Chondrocyte (in vitro differentiated cells): ENCODE results near the gene DDR1. TPM values are rescaled to one million over a fixed set of nuclear protein-coding genes. Genes with fewer than 3 reads are reported as not detected.
A peak's percentile ranks its signal among the peaks of the same experiment; 100 is the strongest.
"Not testable (repeated sequence)": the region's sequence is repeated elsewhere in the genome, so short reads cannot be mapped to it uniquely, and the experiment has no call there.

ENCODE experiments used
- DNase-seq: peaks from one replicate; pipeline ENCODE4 v3.0.0; 2021; ENCODE audit warnings: mixed read lengths, low spot score
- H3K27ac Mint-ChIP-seq: one replicate; pipeline ENCODE4 v1.8.0; 2021; ENCODE audit warnings: mild to moderate bottlenecking, moderate library complexity, mixed read lengths; ENCODE audit not compliant: unreplicated experiment
- H3K27me3 Mint-ChIP-seq: 2 replicates; pipeline ENCODE4 v1.8.0; 2021; ENCODE audit warnings: low read depth, mixed read lengths
- H3K36me3 Mint-ChIP-seq: 2 replicates; pipeline ENCODE4 v1.8.0; 2021; ENCODE audit warnings: low read depth, mixed read lengths
- H3K4me1 Mint-ChIP-seq: 2 replicates; pipeline ENCODE4 v1.8.0; 2021; ENCODE audit warnings: low read depth, mild to moderate bottlenecking, mixed read lengths
- H3K4me3 Mint-ChIP-seq: one replicate; pipeline ENCODE4 v1.8.0; 2021; ENCODE audit warnings: mild to moderate bottlenecking, moderate library complexity, mixed read lengths; ENCODE audit not compliant: unreplicated experiment
- H3K9me3 Mint-ChIP-seq: 2 replicates; pipeline ENCODE4 v1.8.0; 2021; ENCODE audit warnings: low read depth, mixed read lengths
- CTCF ChIP-seq: fragments of 200-600 bp; sonication (generic); IDR thresholded peaks from 2 replicates; pipeline ENCODE4 v1.5.0; 2021; ENCODE audit warnings: antibody characterized with exemption, mild to moderate bottlenecking, moderate library complexity
- total RNA-seq: library from RNA; stranded (reverse); gene quantifications from 3 replicates; pipeline ENCODE4 v1.2.1, GENCODE V29; 2021

DDR1 gene
- total RNA-seq, 1 donor from 2014 or later: 112 TPM

DNA sequence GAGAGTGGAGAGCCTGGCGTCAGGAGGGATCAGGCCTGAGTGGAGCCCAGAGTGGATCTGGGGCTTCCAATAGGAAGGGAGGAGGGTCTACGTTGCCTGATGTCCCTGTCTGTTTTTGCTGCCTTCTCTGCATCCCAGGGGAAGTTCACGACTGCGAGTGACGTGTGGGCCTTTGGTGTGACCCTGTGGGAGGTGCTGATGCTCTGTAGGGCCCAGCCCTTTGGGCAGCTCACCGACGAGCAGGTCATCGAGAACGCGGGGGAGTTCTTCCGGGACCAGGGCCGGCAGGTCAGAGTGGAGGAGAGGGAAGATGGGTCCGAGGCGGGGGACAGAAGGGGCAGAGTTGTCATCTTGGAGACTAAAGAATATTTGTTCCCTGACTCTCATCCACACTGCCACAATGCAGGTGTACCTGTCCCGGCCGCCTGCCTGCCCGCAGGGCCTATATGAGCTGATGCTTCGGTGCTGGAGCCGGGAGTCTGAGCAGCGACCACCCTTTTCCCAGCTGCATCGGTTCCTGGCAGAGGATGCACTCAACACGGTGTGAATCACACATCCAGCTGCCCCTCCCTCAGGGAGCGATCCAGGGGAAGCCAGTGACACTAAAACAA, 14.5 kb downstream of the DDR1 start:
- H3K27me3 Mint-ChIP-seq: no peaks in the 10 kb centered on the region
- H3K4me3 Mint-ChIP-seq: no peak overlapping the region
- no peak for DNase-seq
- TF ChIP-seq CTCF: no peak
- H3K4me1 Mint-ChIP-seq: no peaks in the 10 kb centered on the region
- peaks cover 40% of the 10 kb centered on the region for H3K36me3 Mint-ChIP-seq
- H3K9me3 Mint-ChIP-seq: no peaks in the 10 kb centered on the region
- no peak overlapping the region for H3K27ac Mint-ChIP-seq

DNA sequence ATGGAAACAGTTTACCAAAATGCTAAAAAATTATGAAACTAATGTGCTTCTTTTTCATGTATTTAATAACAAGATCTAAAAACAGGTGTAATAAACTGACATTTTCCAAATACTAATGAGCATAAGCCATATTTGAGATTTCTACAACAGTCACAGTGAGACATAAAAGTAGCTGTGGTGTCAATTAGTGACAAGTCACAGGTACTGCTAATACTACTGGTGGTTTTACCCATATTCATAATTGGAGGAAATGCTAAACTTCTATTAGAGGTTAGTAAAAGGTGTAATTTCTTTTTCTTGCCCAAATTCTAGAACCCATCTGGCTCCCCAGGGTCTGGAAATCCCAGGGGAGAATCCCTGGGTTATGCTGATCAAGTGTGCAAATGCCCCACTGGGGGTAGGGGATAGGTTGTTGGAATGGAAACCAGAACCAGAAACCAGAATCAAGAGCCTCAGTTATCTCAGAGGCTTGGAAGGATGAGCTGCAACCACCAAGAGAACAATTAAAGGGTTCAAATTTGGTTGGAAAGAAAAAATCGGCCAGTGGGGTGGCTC, 16.6 kb downstream of the DDR1 start:
- Mint-ChIP-seq H3K27ac (no peak overlapping the region), H3K4me3 (no peak overlapping the region), H3K36me3 (peaks cover 24% of the 10 kb centered on the region), H3K4me1 (no peaks in the 10 kb centered on the region), H3K27me3 (no peaks in the 10 kb centered on the region), H3K9me3 (no peaks in the 10 kb centered on the region)
- DNase-seq: no peak
- no peak for TF ChIP-seq CTCF

- H3K36me3 Mint-ChIP-seq: peaks cover 21% of the 10 kb centered on the region
- TF ChIP-seq CTCF: no peak
- H3K27me3 Mint-ChIP-seq: no peaks in the 10 kb centered on the region
- no peak overlapping the region for H3K4me3 Mint-ChIP-seq
- no peak overlapping the region for H3K27ac Mint-ChIP-seq
- H3K4me1 Mint-ChIP-seq: no peaks in the 10 kb centered on the region
- DNase-seq: no peak
- H3K9me3 Mint-ChIP-seq: no peaks in the 10 kb centered on the region
Measured at GRCh38 chr6:30901436-30901835, 17.1 kb downstream of the DDR1 start.

DNA sequence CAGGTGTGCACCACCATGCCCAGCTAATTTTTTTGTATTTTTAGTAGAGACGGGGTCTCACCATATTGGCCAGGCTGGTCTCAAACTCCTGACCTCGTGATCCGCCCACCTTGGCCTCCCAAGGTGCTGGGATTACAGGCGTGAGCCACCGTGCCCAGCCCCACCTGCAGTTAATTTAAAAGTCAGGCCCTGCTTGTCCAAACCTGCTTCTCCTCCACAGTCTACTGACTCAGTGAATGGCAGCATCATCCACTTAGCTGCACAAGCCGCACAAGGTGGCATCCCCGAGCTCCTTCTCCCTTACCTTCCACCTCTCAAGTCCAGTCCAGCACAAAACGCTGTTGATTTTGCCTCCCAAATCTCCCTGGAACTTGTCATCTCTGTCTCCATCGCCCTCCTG, 17.9 kb downstream of the DDR1 start:
- not testable (repeated sequence) for H3K4me3 Mint-ChIP-seq, H3K9me3 Mint-ChIP-seq, DNase-seq, H3K27ac Mint-ChIP-seq, H3K27me3 Mint-ChIP-seq, H3K4me1 Mint-ChIP-seq
- H3K36me3 Mint-ChIP-seq: peaks cover 17% of the 10 kb centered on the region

DNA sequence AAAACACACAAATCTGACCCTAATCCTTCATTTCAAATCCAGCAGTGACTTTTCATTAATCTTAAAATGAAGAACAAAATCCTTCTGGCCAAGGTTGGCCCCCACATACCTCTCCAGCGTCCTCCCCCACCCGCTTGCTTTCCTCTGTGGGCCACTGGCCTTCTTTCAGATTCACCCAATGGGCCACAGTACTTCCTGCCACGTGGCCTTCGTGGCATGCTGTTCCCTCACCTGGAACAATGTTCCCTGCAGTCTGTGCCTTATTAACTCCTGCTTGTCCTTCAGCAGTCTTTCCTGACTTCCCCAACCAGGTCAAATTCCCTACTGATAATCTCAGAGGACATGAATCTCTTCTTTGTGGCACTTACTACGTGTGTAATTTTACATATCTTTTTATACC, 18.4 kb downstream of the DDR1 start:
- Mint-ChIP-seq H3K36me3 (peaks cover 17% of the 10 kb centered on the region), H3K4me3 (no peak overlapping the region), H3K27ac (no peak overlapping the region), H3K9me3 (no peaks in the 10 kb centered on the region), H3K4me1 (peaks cover 3% of the 10 kb centered on the region), H3K27me3 (no peaks in the 10 kb centered on the region)
- TF ChIP-seq CTCF: no peak
- no peak for DNase-seq

GRCh38 chr6:30903236-30903635, 18.9 kb downstream of the DDR1 start:
- Mint-ChIP-seq H3K27ac (no peak overlapping the region), H3K36me3 (peaks cover 14% of the 10 kb centered on the region), H3K9me3 (no peaks in the 10 kb centered on the region), H3K27me3 (no peaks in the 10 kb centered on the region), H3K4me3 (no peak overlapping the region), H3K4me1 (peaks cover 8% of the 10 kb centered on the region)
- TF ChIP-seq CTCF: no peak
- no peak for DNase-seq

- peak overlapping the region; percentile 95 for H3K27ac Mint-ChIP-seq
- H3K9me3 Mint-ChIP-seq, DNase-seq, H3K27me3 Mint-ChIP-seq: not testable (repeated sequence)
- peak overlapping the region; percentile 99 for H3K4me3 Mint-ChIP-seq
- H3K4me1 Mint-ChIP-seq: peaks cover 20% of the 10 kb centered on the region
- H3K36me3 Mint-ChIP-seq: peaks cover 11% of the 10 kb centered on the region
Measured at GRCh38 chr6:30907290-30907757, 23.0 kb downstream of the DDR1 start.
